Progenitor cell of endocrine pancreas (in vitro differentiated cells): Measurements from ENCODE around the gene MOSMO. TPM values are rescaled to one million over a fixed set of nuclear protein-coding genes. Genes with fewer than 3 reads are reported as not detected.

Experiments
- DNase-seq: peaks from one replicate; pipeline ENCODE4 v3.0.0; 2021; ENCODE audit warnings: low spot score; ENCODE audit not compliant: unreplicated experiment
- H3K27ac Mint-ChIP-seq: 2 replicates; pipeline ENCODE4 v1.8.0; 2021; ENCODE audit warnings: mild to moderate bottlenecking, moderate library complexity, mixed read lengths
- H3K27me3 Mint-ChIP-seq: 2 replicates; pipeline ENCODE4 v1.8.0; 2021; ENCODE audit warnings: mixed read lengths
- H3K36me3 Mint-ChIP-seq: 2 replicates; pipeline ENCODE4 v1.8.0; 2022; ENCODE audit warnings: mixed read lengths; ENCODE audit not compliant: insufficient read depth
- H3K4me1 Mint-ChIP-seq: 2 replicates; pipeline ENCODE4 v1.8.0; 2021; ENCODE audit warnings: low read depth, mixed read lengths
- H3K4me3 Mint-ChIP-seq: 2 replicates; pipeline ENCODE4 v1.8.0; 2021; ENCODE audit warnings: low read depth, mild to moderate bottlenecking, moderate library complexity, mixed read lengths
- H3K9me3 Mint-ChIP-seq: 2 replicates; pipeline ENCODE4 v1.8.0; 2021; ENCODE audit warnings: low read depth, mixed read lengths
- CTCF ChIP-seq: fragments of 200-600 bp; sonication (generic); IDR thresholded peaks from one replicate; pipeline ENCODE4 v1.5.0; 2021; ENCODE audit warnings: antibody characterized with exemption, mild to moderate bottlenecking; ENCODE audit not compliant: unreplicated experiment
- total RNA-seq: library from RNA; stranded (reverse); gene quantifications from 2 replicates; pipeline ENCODE4 v1.2.1, GENCODE V29; 2021

Gene MOSMO
- total RNA-seq, 1 donor from 2014 or later, result 15.7 TPM

- no peak for TF ChIP-seq CTCF
- no peaks in the 10 kb centered on the region for H3K27me3 Mint-ChIP-seq
- DNase-seq, result no peak
- H3K27ac Mint-ChIP-seq, result no peak overlapping the region
- no peaks in the 10 kb centered on the region for H3K9me3 Mint-ChIP-seq
- no peaks in the 10 kb centered on the region for H3K4me1 Mint-ChIP-seq
- no peak overlapping the region for H3K4me3 Mint-ChIP-seq
- no peaks in the 10 kb centered on the region for H3K36me3 Mint-ChIP-seq
Measured at GRCh38 chr16:22078656-22079055, 70.7 kb downstream of the MOSMO start.

- Mint-ChIP-seq H3K4me1 (no peaks in the 10 kb centered on the region), H3K36me3 (peaks cover 2% of the 10 kb centered on the region), H3K9me3 (no peaks in the 10 kb centered on the region), H3K27ac (no peak overlapping the region), H3K27me3 (no peaks in the 10 kb centered on the region), H3K4me3 (no peak overlapping the region)
- TF ChIP-seq CTCF, result no peak
- DNase-seq, result no peak
Measured at GRCh38 chr16:22081050-22081449, 73.1 kb downstream of the MOSMO start.

GRCh38 chr16:22086440-22086839 is 78.5 kb downstream of the MOSMO start:
- Mint-ChIP-seq H3K27ac (no peak overlapping the region), H3K4me1 (no peaks in the 10 kb centered on the region), H3K9me3 (no peaks in the 10 kb centered on the region), H3K27me3 (no peaks in the 10 kb centered on the region), H3K4me3 (no peak overlapping the region), H3K36me3 (peaks cover 2% of the 10 kb centered on the region)
- TF ChIP-seq CTCF, result no peak
- no peak for DNase-seq

- no peak for TF ChIP-seq CTCF
- no peak overlapping the region for H3K4me3 Mint-ChIP-seq
- peaks cover 9% of the 10 kb centered on the region for H3K4me1 Mint-ChIP-seq
- H3K27ac Mint-ChIP-seq, result no peak overlapping the region
- peaks cover 6% of the 10 kb centered on the region for H3K27me3 Mint-ChIP-seq
- no peaks in the 10 kb centered on the region for H3K9me3 Mint-ChIP-seq
- no peak for DNase-seq
- H3K36me3 Mint-ChIP-seq, result peaks cover 2% of the 10 kb centered on the region
Measured at GRCh38 chr16:22088642-22089041, 80.7 kb downstream of the MOSMO start.

GRCh38 chr16:22089910-22090309 is 82.0 kb downstream of the MOSMO start:
- DNase-seq, result no peak
- Mint-ChIP-seq H3K36me3 (peaks cover 2% of the 10 kb centered on the region), H3K27ac (no peak overlapping the region), H3K4me3 (no peak overlapping the region), H3K9me3 (no peaks in the 10 kb centered on the region), H3K27me3 (peaks cover 7% of the 10 kb centered on the region), H3K4me1 (peaks cover 9% of the 10 kb centered on the region)
- TF ChIP-seq CTCF, result no peak
